Liver (tissue), 3 donors: ENCODE results near the gene NEAT1.

Experiments used
- GABPA ChIP-seq, 2 donors: IDR thresholded peaks in 1 of 2; conservative IDR thresholded peaks in 1 of 2; 2 replicates each; pipeline ENCODE4 v1.6.1; 2016; ENCODE audit warnings: antibody characterized with exemption in 2 of 2, mild to moderate bottlenecking in 1 of 2, moderate library complexity in 1 of 2
- SP1 ChIP-seq: IDR thresholded peaks from 2 replicates; pipeline ENCODE4 v1.6.1; 2018; ENCODE audit warnings: antibody characterized with exemption, mild to moderate bottlenecking
- TAF1 ChIP-seq: conservative IDR thresholded peaks from 2 replicates; pipeline ENCODE4 v1.6.1; 2016; ENCODE audit warnings: antibody characterized with exemption, mild to moderate bottlenecking
- YY1 ChIP-seq: IDR thresholded peaks from 2 replicates; pipeline ENCODE4 v1.6.1; 2016; ENCODE audit warnings: antibody characterized with exemption, mild to moderate bottlenecking
- TF ChIP-seq, protein P1 (sequence below): IDR thresholded peaks from 2 replicates; pipeline ENCODE4 v1.6.1; 2016; ENCODE audit warnings: antibody characterized with exemption, mild to moderate bottlenecking
- TF ChIP-seq, protein P2 (sequence below): fragments of 150-350 bp; IDR thresholded peaks from 2 replicates; pipeline ENCODE4 v1.5.1; 2017; ENCODE audit warnings: improper control_type of control experiment, low read depth, low read length; ENCODE audit not compliant: missing input control
- donor health status: healthy.
- donor health status: healthy.

DNA sequence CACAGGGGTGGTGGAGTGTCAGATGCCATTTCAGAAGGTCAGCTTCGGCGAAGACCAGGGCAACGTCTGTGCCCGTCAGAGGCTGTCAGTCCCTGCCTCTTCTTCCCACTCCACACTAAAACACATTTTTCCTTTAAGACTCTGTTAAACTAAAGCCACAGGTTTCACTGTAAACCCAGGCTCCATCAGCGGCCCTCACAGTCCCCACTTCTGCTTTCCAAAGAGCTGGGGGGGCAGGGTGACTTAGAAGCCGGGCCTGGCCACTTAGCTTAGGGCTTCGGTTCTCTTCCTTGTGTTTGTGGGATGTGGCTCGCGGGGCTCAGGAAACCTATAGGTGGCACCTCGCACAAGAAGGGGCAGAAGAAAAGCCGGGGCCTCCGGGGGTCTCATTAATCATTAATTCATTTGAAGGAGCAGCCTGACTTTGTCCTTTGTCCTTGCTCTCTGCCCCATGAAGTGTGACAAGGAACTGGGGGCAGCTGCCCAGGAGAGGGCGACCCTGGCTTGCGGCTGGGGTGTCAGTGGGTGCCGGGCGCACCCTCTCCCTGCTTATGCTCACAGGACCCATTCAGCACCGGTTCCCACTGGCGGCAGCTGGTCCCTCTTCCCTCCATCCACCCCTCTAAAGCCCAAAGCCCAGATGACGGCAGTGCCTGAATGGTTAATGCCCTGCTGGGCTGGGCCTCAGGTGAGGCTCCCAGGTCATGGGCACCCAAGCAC, 44.2 kb upstream of the NEAT1 start:
- TF ChIP-seq, protein P1, sequence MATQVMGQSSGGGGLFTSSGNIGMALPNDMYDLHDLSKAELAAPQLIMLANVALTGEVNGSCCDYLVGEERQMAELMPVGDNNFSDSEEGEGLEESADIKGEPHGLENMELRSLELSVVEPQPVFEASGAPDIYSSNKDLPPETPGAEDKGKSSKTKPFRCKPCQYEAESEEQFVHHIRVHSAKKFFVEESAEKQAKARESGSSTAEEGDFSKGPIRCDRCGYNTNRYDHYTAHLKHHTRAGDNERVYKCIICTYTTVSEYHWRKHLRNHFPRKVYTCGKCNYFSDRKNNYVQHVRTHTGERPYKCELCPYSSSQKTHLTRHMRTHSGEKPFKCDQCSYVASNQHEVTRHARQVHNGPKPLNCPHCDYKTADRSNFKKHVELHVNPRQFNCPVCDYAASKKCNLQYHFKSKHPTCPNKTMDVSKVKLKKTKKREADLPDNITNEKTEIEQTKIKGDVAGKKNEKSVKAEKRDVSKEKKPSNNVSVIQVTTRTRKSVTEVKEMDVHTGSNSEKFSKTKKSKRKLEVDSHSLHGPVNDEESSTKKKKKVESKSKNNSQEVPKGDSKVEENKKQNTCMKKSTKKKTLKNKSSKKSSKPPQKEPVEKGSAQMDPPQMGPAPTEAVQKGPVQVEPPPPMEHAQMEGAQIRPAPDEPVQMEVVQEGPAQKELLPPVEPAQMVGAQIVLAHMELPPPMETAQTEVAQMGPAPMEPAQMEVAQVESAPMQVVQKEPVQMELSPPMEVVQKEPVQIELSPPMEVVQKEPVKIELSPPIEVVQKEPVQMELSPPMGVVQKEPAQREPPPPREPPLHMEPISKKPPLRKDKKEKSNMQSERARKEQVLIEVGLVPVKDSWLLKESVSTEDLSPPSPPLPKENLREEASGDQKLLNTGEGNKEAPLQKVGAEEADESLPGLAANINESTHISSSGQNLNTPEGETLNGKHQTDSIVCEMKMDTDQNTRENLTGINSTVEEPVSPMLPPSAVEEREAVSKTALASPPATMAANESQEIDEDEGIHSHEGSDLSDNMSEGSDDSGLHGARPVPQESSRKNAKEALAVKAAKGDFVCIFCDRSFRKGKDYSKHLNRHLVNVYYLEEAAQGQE: no peak
- TF ChIP-seq, protein P2, sequence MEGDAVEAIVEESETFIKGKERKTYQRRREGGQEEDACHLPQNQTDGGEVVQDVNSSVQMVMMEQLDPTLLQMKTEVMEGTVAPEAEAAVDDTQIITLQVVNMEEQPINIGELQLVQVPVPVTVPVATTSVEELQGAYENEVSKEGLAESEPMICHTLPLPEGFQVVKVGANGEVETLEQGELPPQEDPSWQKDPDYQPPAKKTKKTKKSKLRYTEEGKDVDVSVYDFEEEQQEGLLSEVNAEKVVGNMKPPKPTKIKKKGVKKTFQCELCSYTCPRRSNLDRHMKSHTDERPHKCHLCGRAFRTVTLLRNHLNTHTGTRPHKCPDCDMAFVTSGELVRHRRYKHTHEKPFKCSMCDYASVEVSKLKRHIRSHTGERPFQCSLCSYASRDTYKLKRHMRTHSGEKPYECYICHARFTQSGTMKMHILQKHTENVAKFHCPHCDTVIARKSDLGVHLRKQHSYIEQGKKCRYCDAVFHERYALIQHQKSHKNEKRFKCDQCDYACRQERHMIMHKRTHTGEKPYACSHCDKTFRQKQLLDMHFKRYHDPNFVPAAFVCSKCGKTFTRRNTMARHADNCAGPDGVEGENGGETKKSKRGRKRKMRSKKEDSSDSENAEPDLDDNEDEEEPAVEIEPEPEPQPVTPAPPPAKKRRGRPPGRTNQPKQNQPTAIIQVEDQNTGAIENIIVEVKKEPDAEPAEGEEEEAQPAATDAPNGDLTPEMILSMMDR: no peak
- no peak for TF ChIP-seq SP1
- TF ChIP-seq TAF1: no peak
- TF ChIP-seq GABPA (IDR thresholded peaks at IDR 0.05 in 1 of 2, conservative IDR thresholded peaks at IDR 0.05 in 1 of 2): no peak
- TF ChIP-seq YY1: no peak
